T-helper 2 cell (primary cell): ENCODE data around the gene MSTO1.
A peak's percentile ranks its signal among the peaks of the same experiment; 100 is the strongest.
"Not testable (repeated sequence)": the region's sequence is repeated elsewhere in the genome, so short reads cannot be mapped to it uniquely, and the experiment has no call there.

Source experiments
- DNase-seq, 5 experiments: peaks; one replicate each; pipeline versions ENCODE4 v3.0.0 to v3.0.0-alpha.2; 2012 to 2022
- total RNA-seq, 2 donors: gene quantifications; one replicate each; lab custom pipeline; 2026; lab: John Stamatoyannopoulos, UW

The MSTO1 gene
- 12.5 to 17.0 reads per million in 2 donors for total RNA-seq

- DNase-seq, result peak; percentile 78 to 99 (median 92)
Observed at GRCh38 chr1:155609515-155610256, at the start of gene MSTO1. TSS of gene MSTO1 (plus strand) at chr1:155610218. CDS start at chr1:155610249, 31 bp downstream.

- peak in 4 of 5 experiments; percentile 49 to 69 (median 58) for DNase-seq
Observed at GRCh38 chr1:155561779-155562580, 48.0 kb upstream of the MSTO1 start.

- peak; percentile 84 to 96 (median 87) for DNase-seq
Observed at GRCh38 chr1:155562581-155563376, 47.2 kb upstream of the MSTO1 start, which contains the start of gene ASH1L. TSS of gene ASH1L (minus strand) at chr1:155562803. CDS start at chr1:155521519, 41,284 bp downstream.

- peak in 1 of 5 experiments; percentile 46 for DNase-seq
Observed at GRCh38 chr1:155563377-155564022, 46.5 kb upstream of the MSTO1 start.

GRCh38 chr1:155569988-155570592 is 39.9 kb upstream of the MSTO1 start:
- no peak for DNase-seq

- DNase-seq, result no peak
Observed at GRCh38 chr1:155570593-155570990, 39.4 kb upstream of the MSTO1 start.

- DNase-seq, result no peak
Observed at GRCh38 chr1:155574077-155574476, 35.9 kb upstream of the MSTO1 start.

GRCh38 chr1:155575608-155576007 is 34.4 kb upstream of the MSTO1 start:
- DNase-seq, result not testable (repeated sequence)

- DNase-seq, result not testable (repeated sequence)
Observed at GRCh38 chr1:155583846-155584245, 26.2 kb upstream of the MSTO1 start.

- not testable (repeated sequence) for DNase-seq
Observed at GRCh38 chr1:155589282-155589681, 20.7 kb upstream of the MSTO1 start.

GRCh38 chr1:155590516-155591247 is 19.3 kb upstream of the MSTO1 start:
- not testable (repeated sequence) for DNase-seq

- DNase-seq, result peak in 2 of 5 experiments; percentile 35 to 70
Observed at GRCh38 chr1:155591770-155592169, 18.2 kb upstream of the MSTO1 start.

- not testable (repeated sequence) for DNase-seq
Observed at GRCh38 chr1:155595877-155596474, 14.0 kb upstream of the MSTO1 start.

GRCh38 chr1:155596864-155597263 is 13.2 kb upstream of the MSTO1 start:
- DNase-seq, result no peak

GRCh38 chr1:155598842-155599331 is 11.1 kb upstream of the MSTO1 start:
- DNase-seq, result peak in 1 of 5 experiments; percentile 31

GRCh38 chr1:155599828-155600572 is 10.0 kb upstream of the MSTO1 start:
- DNase-seq, result not testable (repeated sequence)

- peak in 1 of 5 experiments; percentile 11 for DNase-seq
Observed at GRCh38 chr1:155607708-155608107, 2.3 kb upstream of the MSTO1 start.

GRCh38 chr1:155608888-155609225 is 1.2 kb upstream of the MSTO1 start:
- no peak for DNase-seq

GRCh38 chr1:155610257-155610647 is 234 bp downstream of the MSTO1 start:
- DNase-seq, result not testable (repeated sequence)

- DNase-seq, result not testable (repeated sequence)
Observed at GRCh38 chr1:155613226-155613625, 3.2 kb downstream of the MSTO1 start.
